Neuron (in vitro differentiated cells): ENCODE data around the gene FTO.

Experiments
- H2AFZ ChIP-seq: one replicate; pipeline ENCODE4 v1.6.1; 2013; ENCODE audit warnings: low read depth, mild to moderate bottlenecking, inconsistent platforms, low read length, moderate library complexity
- H3K27me3 ChIP-seq: one replicate; pipeline ENCODE4 v1.6.1; 2013; ENCODE audit warnings: low read length; ENCODE audit not compliant: insufficient read depth
- H3K36me3 ChIP-seq: one replicate; pipeline ENCODE4 v1.6.1; 2013; ENCODE audit warnings: low read length; ENCODE audit not compliant: insufficient read depth
- H3K4me1 ChIP-seq: one replicate; pipeline ENCODE4 v1.6.1; 2013; ENCODE audit warnings: low read length; ENCODE audit not compliant: insufficient read depth
- H3K4me3 ChIP-seq: 2 replicates; pipeline ENCODE4 v1.5.1; 2013; ENCODE audit warnings: mild to moderate bottlenecking, low read length, moderate library complexity
- H3K9me3 ChIP-seq: one replicate; pipeline ENCODE4 v1.6.1; 2013; ENCODE audit warnings: low read length

The FTO gene

DNA sequence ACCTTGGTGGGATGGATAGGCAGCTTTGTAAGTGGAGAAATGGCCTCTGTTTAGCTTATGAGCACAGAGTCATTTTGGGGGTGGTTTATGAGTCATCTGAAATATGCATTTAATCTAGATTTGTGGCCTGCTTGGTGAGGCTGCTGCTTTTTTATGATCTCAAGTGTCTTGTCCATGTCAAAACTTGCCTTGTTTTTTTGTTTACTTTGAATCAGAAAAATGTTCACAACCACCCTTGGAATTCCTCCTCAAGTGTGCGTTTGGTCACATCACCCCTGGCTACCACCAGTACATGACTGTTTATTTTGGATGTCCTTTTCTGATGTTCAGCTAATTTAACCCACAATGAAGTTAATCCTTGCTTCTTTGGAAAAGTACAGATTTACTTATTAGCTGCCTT is 64.6 kb downstream of the FTO start:
- no peaks in the 10 kb centered on the region for H3K27me3 ChIP-seq
- peaks cover 14% of the 10 kb centered on the region for H3K4me1 ChIP-seq
- no peak overlapping the region for H2AFZ ChIP-seq
- H3K4me3 ChIP-seq, result no peak overlapping the region
- H3K9me3 ChIP-seq, result no peaks in the 10 kb centered on the region
- H3K36me3 ChIP-seq, result no peaks in the 10 kb centered on the region

DNA sequence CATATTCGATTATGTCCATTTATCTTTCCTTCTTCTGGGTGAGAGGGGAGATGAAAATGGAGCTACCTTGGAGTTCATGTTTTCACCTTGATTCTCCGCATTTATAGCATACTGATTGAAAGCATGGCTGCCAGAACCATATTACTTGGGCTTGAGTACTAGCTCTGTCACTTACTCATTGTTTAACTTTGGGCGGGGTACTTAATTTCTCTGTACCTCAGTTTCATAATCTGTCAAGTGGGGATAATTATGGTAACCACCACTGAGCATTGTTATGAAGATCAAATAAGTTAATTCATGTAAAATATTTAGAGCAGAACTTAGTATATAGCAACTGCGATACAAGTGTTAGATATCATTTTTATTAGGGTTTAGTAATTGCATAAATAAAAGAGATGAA is 65.2 kb downstream of the FTO start:
- no peak overlapping the region for H2AFZ ChIP-seq
- H3K9me3 ChIP-seq, result no peaks in the 10 kb centered on the region
- H3K36me3 ChIP-seq, result no peaks in the 10 kb centered on the region
- H3K4me3 ChIP-seq, result no peak overlapping the region
- no peaks in the 10 kb centered on the region for H3K27me3 ChIP-seq
- H3K4me1 ChIP-seq, result peaks cover 14% of the 10 kb centered on the region

- Histone ChIP-seq H3K9me3 (no peaks in the 10 kb centered on the region), H2AFZ (no peak overlapping the region), H3K4me3 (no peak overlapping the region), H3K36me3 (no peaks in the 10 kb centered on the region), H3K27me3 (no peaks in the 10 kb centered on the region), H3K4me1 (peaks cover 14% of the 10 kb centered on the region)
Measured at GRCh38 chr16:53769787-53770186, 65.8 kb downstream of the FTO start.

DNA sequence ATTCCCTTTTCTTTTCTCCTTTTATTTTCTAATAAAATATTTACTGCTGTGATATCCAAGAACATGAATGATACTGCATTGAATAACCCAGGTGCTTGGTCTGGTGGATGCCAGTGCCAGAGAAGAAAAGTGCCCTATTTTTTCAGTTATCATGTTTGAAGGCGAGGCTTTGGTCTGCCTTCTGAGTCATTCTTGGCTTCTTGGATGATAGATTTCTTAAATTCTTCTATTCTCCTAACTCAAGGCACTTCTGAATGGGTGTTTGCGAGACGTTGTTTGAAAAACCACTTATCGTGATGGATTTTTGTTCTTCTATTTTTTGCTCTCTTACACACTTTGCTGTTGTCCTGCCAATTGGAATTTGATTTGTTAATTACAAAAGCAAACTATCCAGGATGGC is 66.7 kb downstream of the FTO start:
- H3K27me3 ChIP-seq, result no peaks in the 10 kb centered on the region
- no peaks in the 10 kb centered on the region for H3K36me3 ChIP-seq
- H2AFZ ChIP-seq, result no peak overlapping the region
- peaks cover 14% of the 10 kb centered on the region for H3K4me1 ChIP-seq
- H3K4me3 ChIP-seq, result no peak overlapping the region
- H3K9me3 ChIP-seq, result no peaks in the 10 kb centered on the region

- Histone ChIP-seq H3K4me3 (no peak overlapping the region), H2AFZ (no peak overlapping the region), H3K4me1 (peaks cover 14% of the 10 kb centered on the region)
Measured at GRCh38 chr16:53771655-53772497, 67.9 kb downstream of the FTO start.

GRCh38 chr16:53773150-53773846 is 69.3 kb downstream of the FTO start:
- Histone ChIP-seq H3K9me3 (no peaks in the 10 kb centered on the region), H3K4me3 (no peak overlapping the region), H3K36me3 (no peaks in the 10 kb centered on the region), H3K4me1 (peaks cover 14% of the 10 kb centered on the region), H2AFZ (no peak overlapping the region), H3K27me3 (no peaks in the 10 kb centered on the region)

More at GRCh38 chr16:53771655-53772497, 67.9 kb downstream of the FTO start:
- H3K27me3 ChIP-seq, result no peaks in the 10 kb centered on the region
- H3K9me3 ChIP-seq, result no peaks in the 10 kb centered on the region
- no peaks in the 10 kb centered on the region for H3K36me3 ChIP-seq

DNA sequence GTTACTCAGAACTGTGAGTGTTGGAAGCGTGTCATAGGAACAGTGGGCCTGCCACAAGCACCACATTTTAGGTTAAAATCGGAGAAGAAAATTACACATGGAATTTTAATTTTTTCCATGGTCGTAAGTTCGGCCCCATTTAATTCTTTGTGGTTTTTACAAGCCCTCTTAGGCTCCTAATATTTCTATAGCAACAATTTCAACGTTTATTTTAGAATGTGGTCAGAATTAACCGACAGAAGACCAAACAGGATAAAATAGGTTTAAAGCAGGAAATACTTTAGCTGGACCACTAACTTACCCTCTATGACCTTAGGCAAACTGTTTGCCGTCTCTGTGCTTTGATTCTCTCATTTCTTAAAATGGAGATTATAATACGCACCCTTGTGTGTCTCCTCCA is 69.9 kb downstream of the FTO start:
- Histone ChIP-seq H3K9me3 (no peaks in the 10 kb centered on the region), H3K4me3 (no peak overlapping the region), H2AFZ (no peak overlapping the region), H3K27me3 (no peaks in the 10 kb centered on the region), H3K36me3 (no peaks in the 10 kb centered on the region), H3K4me1 (peaks cover 14% of the 10 kb centered on the region)

DNA sequence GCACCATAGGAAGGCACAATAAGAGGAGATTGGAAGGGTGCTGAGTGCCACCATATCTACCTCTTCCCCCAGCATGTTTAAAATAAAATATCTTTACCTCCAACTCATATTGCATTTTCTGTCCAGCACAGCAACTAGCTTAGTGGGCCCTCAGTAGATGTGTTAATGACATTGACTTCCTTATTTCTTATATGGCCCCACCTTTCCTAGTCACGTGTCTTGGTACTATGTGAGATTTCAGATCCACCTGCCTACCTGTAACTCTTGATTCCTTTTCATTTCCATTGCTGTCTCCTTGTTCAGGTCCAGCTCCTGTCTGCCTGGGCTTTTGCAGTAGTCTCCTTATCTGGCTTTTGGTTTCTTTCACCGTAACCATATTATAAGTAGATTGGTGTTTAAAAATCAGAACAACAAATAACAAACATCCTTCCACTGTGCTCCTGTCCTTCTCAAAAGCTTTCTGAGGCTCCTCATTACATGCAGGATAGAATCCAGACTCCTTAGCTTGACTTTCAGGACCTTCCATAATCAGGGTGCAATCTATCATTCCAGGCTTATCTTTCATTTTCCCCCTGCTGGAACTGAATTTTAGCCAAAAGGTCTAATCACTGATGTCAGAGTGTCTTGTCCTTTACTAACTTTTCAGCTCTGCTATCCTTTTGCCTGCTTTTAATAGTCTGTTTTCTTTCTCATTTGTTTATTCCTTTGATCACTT is 71.3 kb downstream of the FTO start:
- no peak overlapping the region for H2AFZ ChIP-seq
- H3K36me3 ChIP-seq, result no peaks in the 10 kb centered on the region
- H3K9me3 ChIP-seq, result no peaks in the 10 kb centered on the region
- H3K4me3 ChIP-seq, result no peak overlapping the region
- H3K27me3 ChIP-seq, result no peaks in the 10 kb centered on the region
- H3K4me1 ChIP-seq, result peaks cover 14% of the 10 kb centered on the region

DNA sequence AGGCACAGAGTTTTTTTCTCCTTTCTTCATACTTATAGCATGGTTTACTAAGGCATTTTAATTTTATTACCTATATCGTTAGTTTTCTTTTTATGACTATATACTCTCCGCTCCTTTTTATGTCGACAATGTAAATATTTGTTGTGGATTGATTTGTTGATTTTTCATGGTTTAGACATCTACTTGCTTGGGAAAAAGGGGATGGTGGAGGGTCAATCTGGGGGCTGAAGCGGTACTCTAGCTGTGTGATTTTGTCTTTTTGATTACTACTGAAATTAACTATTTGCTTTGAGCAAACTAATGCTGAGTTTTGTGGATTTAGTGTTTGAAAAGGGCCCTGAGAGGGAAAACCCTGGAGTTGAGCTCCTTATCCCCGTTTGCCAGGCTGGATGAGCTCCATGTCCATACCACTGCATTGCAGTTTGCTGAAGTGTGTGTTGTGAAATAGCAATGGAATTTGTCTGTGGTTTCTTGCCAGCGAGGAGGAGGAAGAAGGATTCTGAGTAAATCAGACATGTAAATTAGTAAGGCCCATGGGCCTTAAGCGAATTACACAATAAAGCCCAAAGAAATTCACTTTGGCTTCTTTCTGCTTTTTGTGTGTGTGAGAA is 72.0 kb downstream of the FTO start:
- Histone ChIP-seq H3K4me1 (peaks cover 14% of the 10 kb centered on the region), H3K9me3 (no peaks in the 10 kb centered on the region), H3K4me3 (no peak overlapping the region), H3K27me3 (no peaks in the 10 kb centered on the region), H3K36me3 (no peaks in the 10 kb centered on the region), H2AFZ (no peak overlapping the region)

- Histone ChIP-seq H3K27me3 (no peaks in the 10 kb centered on the region), H3K4me3 (no peak overlapping the region), H3K4me1 (no peaks in the 10 kb centered on the region), H3K9me3 (peaks cover 4% of the 10 kb centered on the region), H3K36me3 (no peaks in the 10 kb centered on the region), H2AFZ (no peak overlapping the region)
Measured at GRCh38 chr16:53779186-53779585, 75.2 kb downstream of the FTO start.

DNA sequence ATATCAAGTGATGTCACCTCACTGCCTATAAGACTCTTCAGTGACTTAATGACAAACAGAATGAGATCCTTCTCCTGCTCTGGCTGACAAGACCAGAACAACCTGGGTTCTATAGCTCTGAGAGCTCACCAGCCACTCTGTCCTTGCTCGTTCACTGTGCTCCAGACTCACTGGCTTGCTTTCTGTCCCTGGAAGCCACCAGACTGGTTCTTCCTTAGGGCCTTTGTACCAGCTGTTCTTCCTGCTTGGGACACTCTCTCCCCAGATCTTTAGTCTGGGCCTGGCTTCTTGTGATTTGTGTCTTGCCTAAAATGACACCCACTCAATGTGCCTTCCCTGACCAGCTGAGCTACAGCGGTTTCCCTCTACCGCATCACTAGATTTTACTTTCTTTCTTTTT is 76.1 kb downstream of the FTO start:
- Histone ChIP-seq H3K27me3 (no peaks in the 10 kb centered on the region), H3K4me3 (no peak overlapping the region), H3K4me1 (no peaks in the 10 kb centered on the region), H2AFZ (no peak overlapping the region), H3K9me3 (peaks cover 4% of the 10 kb centered on the region), H3K36me3 (no peaks in the 10 kb centered on the region)

- H3K9me3 ChIP-seq, result peaks cover 4% of the 10 kb centered on the region
Measured at GRCh38 chr16:53781023-53781605, 77.2 kb downstream of the FTO start.

More at GRCh38 chr16:53781023-53781605, 77.2 kb downstream of the FTO start:
- Histone ChIP-seq H3K4me1 (no peaks in the 10 kb centered on the region), H3K4me3 (no peak overlapping the region), H2AFZ (no peak overlapping the region), H3K36me3 (no peaks in the 10 kb centered on the region), H3K27me3 (no peaks in the 10 kb centered on the region)
